Sigmoid colon (tissue), 7 donors: Measurements from ENCODE around the gene PRODH2. TPM values are rescaled to one million over a fixed set of nuclear protein-coding genes. Genes with fewer than 3 reads are reported as not detected.

ENCODE experiments used
- DNase-seq: peaks from one replicate; pipeline ENCODE4 v3.0.0-alpha.2; 2019
- H3K27ac ChIP-seq, 4 donors: fragments of 200-600 bp; sonication (generic); one replicate each; pipeline ENCODE4 v1.5.1; 2016 to 2019; ENCODE audit warnings: mild to moderate bottlenecking in 1 of 4
- H3K27me3 ChIP-seq, 3 donors: fragments of 200-600 bp; sonication (generic); one replicate each; pipeline ENCODE4 v1.5.1; 2019; ENCODE audit warnings: mild to moderate bottlenecking in 1 of 3
- H3K36me3 ChIP-seq, 4 donors: fragments of 200-600 bp; sonication (generic); one replicate each; pipeline ENCODE4 v1.5.1; 2016 to 2019
- H3K4me1 ChIP-seq, 4 donors: fragments of 200-600 bp; sonication (generic); one replicate each; pipeline ENCODE4 v1.5.1; 2017 to 2019
- H3K4me3 ChIP-seq, 4 donors: fragments of 200-600 bp; sonication (generic); one replicate each; pipeline ENCODE4 v1.5.1; 2017 to 2019; ENCODE audit warnings: mild to moderate bottlenecking in 2 of 4, moderate library complexity in 1 of 4
- H3K9me3 ChIP-seq, 4 donors: fragments of 200-600 bp in 3 of 4; sonication (generic) in 3 of 4; one replicate each; pipeline versions ENCODE4 v1.5.1 to v1.6.1; 2013 to 2019
- EP300 ChIP-seq, 4 donors: sonication (generic); formaldehyde crosslinking; IDR thresholded peaks; one replicate each; pipeline ENCODE4 v1.6.1; 2017; ENCODE audit warnings: antibody characterized with exemption in 4 of 4
- POLR2A ChIP-seq, 2 donors: fragments of 450-650 bp; IDR thresholded peaks; one replicate each; pipeline ENCODE4 v1.6.1; 2016; ENCODE audit warnings: antibody characterized with exemption in 2 of 2, mild to moderate bottlenecking in 2 of 2, moderate library complexity in 2 of 2
- POLR2AphosphoS5 ChIP-seq, 4 donors: sonication (generic); formaldehyde crosslinking; IDR thresholded peaks; one replicate each; pipeline ENCODE4 v1.6.1; 2017; ENCODE audit warnings: antibody characterized with exemption in 4 of 4
- WGBS, 2 donors: extraction: QIAGEN DNeasy Blood & Tissue Kit; methylation state at CpG; one replicate each; pipeline ENCODE4 v1.1.7; 2013; 5-methylcytosine and 5-hydroxymethylcytosine counted together
- intact Hi-C: fragments of 100-400 bp; cut with DNase I; formaldehyde crosslinking; loops from one replicate; pipeline ENCODE4 v1.15.1; 2023
- polyA plus RNA-seq, 3 donors: library from polyadenylated mRNA; stranded (reverse); fragments of 200-250 nt; gene quantifications; one replicate each; pipeline ENCODE4 v1.2.3, GENCODE V29; 2013
- total RNA-seq, 4 donors: library from RNA; depleted of rRNA; stranded (reverse); fragments of >200 nt; gene quantifications; one replicate each; pipeline ENCODE4 v1.1.0, GENCODE V29; 2016
- TF ChIP-seq, protein P1 (sequence below), 4 experiments: fragments of 450-650 bp in 3 of 4; fragments of 200-600 bp in 1 of 4; IDR thresholded peaks; one replicate each; pipeline ENCODE4 v1.5.1; 2016 to 2019; ENCODE audit warnings: antibody characterized with exemption in 4 of 4, mild to moderate bottlenecking in 3 of 4, moderate library complexity in 2 of 4
- donor health status: healthy with polysubstance abuse.
- donor health status: Bipolar disorder and iron deficiency.
- donor health status: healthy.

The PRODH2 gene
- total and polyA plus RNA-seq, 7 donors: not detected

GRCh38 chr19:35816846-35817245, 4.2 kb upstream of the PRODH2 start:
- WGBS, 2 donors: 84 to 87% methylated on average over 9 of the region's 9 CpGs
- H3K4me3 ChIP-seq: no peak overlapping the region
- H3K27ac ChIP-seq: no peak overlapping the region
- H3K9me3 ChIP-seq: no peaks in the 10 kb centered on the region
- DNase-seq: no peak
- no peaks in the 10 kb centered on the region for H3K36me3 ChIP-seq
- intact Hi-C loops: no loop called here
- peaks cover 0 to 35% (median 5%) of the 10 kb centered on the region in 3 donors for H3K27me3 ChIP-seq
- no peaks in the 10 kb centered on the region for H3K4me1 ChIP-seq
- TF ChIP-seq POLR2A (IDR thresholded peaks at IDR 0.05) (no peak), POLR2AphosphoS5 (IDR thresholded peaks at IDR 0.05) (no peak), EP300 (IDR thresholded peaks at IDR 0.05) (no peak)
- TF ChIP-seq, protein P1, sequence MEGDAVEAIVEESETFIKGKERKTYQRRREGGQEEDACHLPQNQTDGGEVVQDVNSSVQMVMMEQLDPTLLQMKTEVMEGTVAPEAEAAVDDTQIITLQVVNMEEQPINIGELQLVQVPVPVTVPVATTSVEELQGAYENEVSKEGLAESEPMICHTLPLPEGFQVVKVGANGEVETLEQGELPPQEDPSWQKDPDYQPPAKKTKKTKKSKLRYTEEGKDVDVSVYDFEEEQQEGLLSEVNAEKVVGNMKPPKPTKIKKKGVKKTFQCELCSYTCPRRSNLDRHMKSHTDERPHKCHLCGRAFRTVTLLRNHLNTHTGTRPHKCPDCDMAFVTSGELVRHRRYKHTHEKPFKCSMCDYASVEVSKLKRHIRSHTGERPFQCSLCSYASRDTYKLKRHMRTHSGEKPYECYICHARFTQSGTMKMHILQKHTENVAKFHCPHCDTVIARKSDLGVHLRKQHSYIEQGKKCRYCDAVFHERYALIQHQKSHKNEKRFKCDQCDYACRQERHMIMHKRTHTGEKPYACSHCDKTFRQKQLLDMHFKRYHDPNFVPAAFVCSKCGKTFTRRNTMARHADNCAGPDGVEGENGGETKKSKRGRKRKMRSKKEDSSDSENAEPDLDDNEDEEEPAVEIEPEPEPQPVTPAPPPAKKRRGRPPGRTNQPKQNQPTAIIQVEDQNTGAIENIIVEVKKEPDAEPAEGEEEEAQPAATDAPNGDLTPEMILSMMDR (IDR thresholded peaks at IDR 0.05): no peak

- intact Hi-C loops: no loop called here
- no peaks in the 10 kb centered on the region for H3K9me3 ChIP-seq
- no peaks in the 10 kb centered on the region for H3K4me1 ChIP-seq
- no peaks in the 10 kb centered on the region for H3K36me3 ChIP-seq
- DNase-seq: no peak
- H3K27me3 ChIP-seq: peaks cover 0 to 38% (median 5%) of the 10 kb centered on the region in 3 donors
- 23 to 35% methylated on average over 6 of the region's 6 CpGs for WGBS, 2 donors
- TF ChIP-seq, protein P1 (IDR thresholded peaks at IDR 0.05): no peak
- no peak for TF ChIP-seq POLR2AphosphoS5 (IDR thresholded peaks at IDR 0.05)
- TF ChIP-seq POLR2A (IDR thresholded peaks at IDR 0.05): no peak
- no peak for TF ChIP-seq EP300 (IDR thresholded peaks at IDR 0.05)
- H3K4me3 ChIP-seq: no peak overlapping the region
- H3K27ac ChIP-seq: no peak overlapping the region
These were observed 3.6 kb upstream of the PRODH2 start for GRCh38 chr19:35816262-35816661.

DNA sequence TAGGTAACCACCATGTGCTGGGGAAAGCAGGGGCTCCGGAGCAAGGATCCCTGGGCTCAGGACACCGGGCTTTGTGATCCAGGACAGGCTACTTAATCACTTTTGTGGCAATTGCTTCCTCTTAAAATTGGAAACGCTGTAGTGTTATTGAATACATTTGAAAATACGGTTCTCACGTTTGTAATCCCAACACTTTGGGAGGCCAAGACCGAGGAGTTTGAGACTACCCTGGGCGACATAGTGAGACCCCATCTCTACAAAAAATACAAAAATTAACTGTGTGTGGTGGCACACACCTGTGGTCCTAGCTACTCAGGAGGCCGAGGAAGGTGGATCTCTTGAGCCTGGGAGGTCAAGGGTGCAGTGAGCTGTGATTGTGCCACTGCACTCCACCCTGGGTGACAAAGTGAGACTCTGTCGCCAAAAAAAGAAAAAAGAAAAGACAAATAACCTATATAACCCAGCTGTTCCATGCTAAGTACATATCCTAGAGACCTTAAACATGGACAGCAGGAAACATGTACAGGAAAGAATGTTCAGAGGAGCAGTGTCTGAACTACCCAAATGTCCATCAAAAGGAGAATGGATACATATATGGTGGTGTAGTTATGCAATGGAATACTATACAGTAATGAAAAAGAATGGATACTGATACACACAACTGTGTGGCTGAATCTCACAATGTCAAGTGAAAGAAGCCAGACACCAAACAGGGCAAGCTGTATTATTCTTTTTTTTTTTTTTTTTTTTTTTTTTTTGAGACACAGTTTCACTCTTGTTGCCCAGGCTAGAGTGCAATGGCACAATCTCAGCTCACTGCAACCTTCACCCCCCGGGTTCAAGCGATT, 622 bp upstream of the PRODH2 start:
- WGBS, 2 donors: 82 to 88% methylated on average over 11 of the region's 11 CpGs
- Histone ChIP-seq H3K9me3 (no peaks in the 10 kb centered on the region), H3K36me3 (no peaks in the 10 kb centered on the region), H3K4me3 (no peak overlapping the region), H3K27ac (no peak overlapping the region), H3K27me3 (peaks cover 0 to 38% (median 5%) of the 10 kb centered on the region in 3 donors), H3K4me1 (no peaks in the 10 kb centered on the region)
- no peak for DNase-seq
- TF ChIP-seq EP300 (IDR thresholded peaks at IDR 0.05) (no peak), POLR2A (IDR thresholded peaks at IDR 0.05) (no peak), POLR2AphosphoS5 (IDR thresholded peaks at IDR 0.05) (no peak)
- TF ChIP-seq, protein P1 (IDR thresholded peaks at IDR 0.05): no peak
- intact Hi-C loops: no loop called here

DNA sequence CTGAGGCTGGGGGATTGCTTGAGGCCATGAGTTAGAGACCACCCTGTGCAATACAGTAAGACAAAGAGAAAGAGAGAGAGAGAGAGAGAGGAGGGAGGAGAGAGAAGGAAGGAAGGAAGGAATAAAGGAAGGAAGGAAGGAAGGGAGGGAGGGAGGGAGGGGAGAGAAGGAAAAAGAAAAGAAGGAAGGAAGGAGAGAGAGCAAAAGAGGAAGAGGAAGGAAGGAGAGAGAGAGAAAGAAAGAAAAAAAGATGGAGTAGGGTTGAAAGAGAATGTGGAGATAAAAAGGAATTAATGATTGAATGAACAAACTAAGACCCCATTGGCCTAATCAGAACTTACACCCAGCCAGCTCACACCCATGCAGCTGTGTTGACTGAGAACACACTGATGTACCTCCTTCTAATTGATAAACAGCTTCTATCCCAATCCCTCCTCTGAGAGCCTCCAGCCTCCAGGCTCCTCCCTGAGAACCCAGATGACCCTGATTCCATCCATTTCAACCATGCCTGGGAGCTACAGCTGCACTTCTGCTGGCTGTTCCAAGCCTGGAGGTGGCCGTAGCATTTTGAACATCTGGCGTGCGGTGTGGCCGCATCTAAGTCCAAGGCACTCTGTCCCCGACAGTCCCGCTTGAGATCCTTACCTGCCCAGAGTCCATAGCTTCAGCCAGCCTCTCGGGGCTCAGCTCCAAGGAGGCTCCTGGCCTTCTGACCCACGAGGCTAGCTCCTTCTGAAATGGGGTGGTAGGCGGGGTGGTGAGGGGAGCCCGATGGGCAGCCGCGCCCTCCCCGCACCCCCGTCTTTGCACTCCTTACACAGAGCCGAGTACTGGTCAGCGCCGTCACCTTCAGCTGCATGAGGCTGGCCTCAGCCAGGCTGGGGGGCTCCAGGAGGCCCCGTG, 1.1 kb downstream of the PRODH2 start:
- intact Hi-C loops: no loop called here
- no peak overlapping the region for H3K4me3 ChIP-seq
- WGBS, 2 donors: 58 to 76% methylated on average over 18 of the region's 18 CpGs

More for the DNA sequence above, 1.1 kb downstream of the PRODH2 start:
- H3K27me3 ChIP-seq: peaks cover 0 to 29% (median 0%) of the 10 kb centered on the region in 3 donors
- TF ChIP-seq POLR2AphosphoS5 (IDR thresholded peaks at IDR 0.05): no peak
- no peak for TF ChIP-seq EP300 (IDR thresholded peaks at IDR 0.05)
- TF ChIP-seq, protein P1 (IDR thresholded peaks at IDR 0.05): no peak
- TF ChIP-seq POLR2A (IDR thresholded peaks at IDR 0.05): no peak
- no peak overlapping the region for H3K27ac ChIP-seq
- no peak for DNase-seq
- H3K36me3 ChIP-seq: no peaks in the 10 kb centered on the region
- H3K9me3 ChIP-seq: no peaks in the 10 kb centered on the region
- H3K4me1 ChIP-seq: no peaks in the 10 kb centered on the region
